Activated gamma-delta T cell (primary cell): ENCODE results near the gene OR2A7.
"Not testable (repeated sequence)": the region's sequence is repeated elsewhere in the genome, so short reads cannot be mapped to it uniquely, and the experiment has no call there.

Source experiments
- DNase-seq: peaks from one replicate; lab custom pipeline; 2025; lab: John Stamatoyannopoulos, UW

OR2A7 gene

GRCh38 chr7:144252307-144252706 is 12.3 kb downstream of the OR2A7 start:
- DNase-seq = not testable (repeated sequence)

- not testable (repeated sequence) for DNase-seq
Observed at GRCh38 chr7:144247674-144248330, 16.8 kb downstream of the OR2A7 start.

GRCh38 chr7:144246967-144247366 is 17.6 kb downstream of the OR2A7 start:
- not testable (repeated sequence) for DNase-seq

GRCh38 chr7:144245372-144245771 is 19.2 kb downstream of the OR2A7 start:
- not testable (repeated sequence) for DNase-seq

- not testable (repeated sequence) for DNase-seq
Observed at GRCh38 chr7:144239365-144239764, 25.2 kb downstream of the OR2A7 start, which contains the start of gene OR2A42. TSS of gene OR2A42 (minus strand) at chr7:144239605. CDS start at chr7:144232843, 6,762 bp downstream.

- not testable (repeated sequence) for DNase-seq
Observed at GRCh38 chr7:144238530-144239082, 26.0 kb downstream of the OR2A7 start.

GRCh38 chr7:144233039-144233438 is 31.6 kb downstream of the OR2A7 start:
- not testable (repeated sequence) for DNase-seq

- not testable (repeated sequence) for DNase-seq
Observed at GRCh38 chr7:144231027-144231426, 33.6 kb downstream of the OR2A7 start.

GRCh38 chr7:144228810-144229209 is 35.8 kb downstream of the OR2A7 start:
- DNase-seq = not testable (repeated sequence)

- DNase-seq = not testable (repeated sequence)
Observed at GRCh38 chr7:144226866-144227265, 37.7 kb downstream of the OR2A7 start.

GRCh38 chr7:144223675-144224074 is 40.9 kb downstream of the OR2A7 start:
- DNase-seq = not testable (repeated sequence)

GRCh38 chr7:144220531-144220930 is 44.1 kb downstream of the OR2A7 start:
- not testable (repeated sequence) for DNase-seq

- not testable (repeated sequence) for DNase-seq
Observed at GRCh38 chr7:144219149-144219548, 45.4 kb downstream of the OR2A7 start.

- DNase-seq = not testable (repeated sequence)
Observed at GRCh38 chr7:144218581-144218980, 46.0 kb downstream of the OR2A7 start.

GRCh38 chr7:144217200-144217599 is 47.4 kb downstream of the OR2A7 start:
- not testable (repeated sequence) for DNase-seq
